GM10248 (cell line): ENCODE data around the gene PACS1.
"Not testable (repeated sequence)": the region's sequence is repeated elsewhere in the genome, so short reads cannot be mapped to it uniquely, and the experiment has no call there.

Source experiments
- CTCF ChIA-PET: fragments of 300-600 bp; sonication (Branson Sonifier 250); formaldehyde crosslinking; extraction: SDS; loops from one replicate; lab custom pipeline; 2021; ENCODE audit warnings: antibody characterized with exemption; lab: Yijun Ruan, JAX
- POLR2A ChIA-PET: fragments of 350-650 bp; sonication (Branson Sonifier 250); formaldehyde crosslinking; extraction: SDS; loops from one replicate; lab custom pipeline; 2020; ENCODE audit warnings: antibody characterized with exemption; lab: Yijun Ruan, JAX
- DNase-seq: peaks from one replicate; pipeline ENCODE4 v3.0.0; 2012; ENCODE audit errors: extremely low spot score
- TF ChIP-seq, protein P1 (sequence below): IDR thresholded peaks from 2 replicates; pipeline ENCODE4 v1.5.1; 2012; ENCODE audit warnings: mild to moderate bottlenecking, low read depth; ENCODE audit errors: extremely low read depth, missing control alignments, control extremely low read depth

PACS1 gene

DNA sequence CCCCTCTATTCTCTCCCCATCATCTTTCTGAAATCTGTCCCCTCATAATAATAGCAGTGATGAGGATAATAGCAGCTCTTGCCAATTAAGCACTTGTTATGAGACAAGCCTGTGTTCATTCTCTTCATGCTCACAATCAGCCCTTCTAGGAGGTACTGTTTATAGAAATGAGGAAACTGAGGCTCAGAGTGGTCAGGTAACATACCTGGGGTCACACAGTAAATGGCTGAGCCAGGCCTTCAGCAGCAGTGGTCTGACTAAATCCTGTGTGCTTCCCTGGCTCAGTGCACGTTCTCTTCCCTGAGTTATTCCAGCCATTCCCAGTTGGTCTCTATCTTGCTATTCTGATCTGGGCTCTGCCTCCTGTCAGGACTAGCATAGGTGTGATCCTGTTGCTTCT, 204.1 kb downstream of the PACS1 start:
- POLR2A ChIA-PET: no interaction called here
- DNase-seq: no peak
- TF ChIP-seq, protein P1, sequence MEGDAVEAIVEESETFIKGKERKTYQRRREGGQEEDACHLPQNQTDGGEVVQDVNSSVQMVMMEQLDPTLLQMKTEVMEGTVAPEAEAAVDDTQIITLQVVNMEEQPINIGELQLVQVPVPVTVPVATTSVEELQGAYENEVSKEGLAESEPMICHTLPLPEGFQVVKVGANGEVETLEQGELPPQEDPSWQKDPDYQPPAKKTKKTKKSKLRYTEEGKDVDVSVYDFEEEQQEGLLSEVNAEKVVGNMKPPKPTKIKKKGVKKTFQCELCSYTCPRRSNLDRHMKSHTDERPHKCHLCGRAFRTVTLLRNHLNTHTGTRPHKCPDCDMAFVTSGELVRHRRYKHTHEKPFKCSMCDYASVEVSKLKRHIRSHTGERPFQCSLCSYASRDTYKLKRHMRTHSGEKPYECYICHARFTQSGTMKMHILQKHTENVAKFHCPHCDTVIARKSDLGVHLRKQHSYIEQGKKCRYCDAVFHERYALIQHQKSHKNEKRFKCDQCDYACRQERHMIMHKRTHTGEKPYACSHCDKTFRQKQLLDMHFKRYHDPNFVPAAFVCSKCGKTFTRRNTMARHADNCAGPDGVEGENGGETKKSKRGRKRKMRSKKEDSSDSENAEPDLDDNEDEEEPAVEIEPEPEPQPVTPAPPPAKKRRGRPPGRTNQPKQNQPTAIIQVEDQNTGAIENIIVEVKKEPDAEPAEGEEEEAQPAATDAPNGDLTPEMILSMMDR: no peak
- CTCF ChIA-PET: interaction anchor here (0.9 kb wide), 1 partner anchor 16 kb away, joined by 4 read pairs; no protein-coding TSS in a partner anchor

DNA sequence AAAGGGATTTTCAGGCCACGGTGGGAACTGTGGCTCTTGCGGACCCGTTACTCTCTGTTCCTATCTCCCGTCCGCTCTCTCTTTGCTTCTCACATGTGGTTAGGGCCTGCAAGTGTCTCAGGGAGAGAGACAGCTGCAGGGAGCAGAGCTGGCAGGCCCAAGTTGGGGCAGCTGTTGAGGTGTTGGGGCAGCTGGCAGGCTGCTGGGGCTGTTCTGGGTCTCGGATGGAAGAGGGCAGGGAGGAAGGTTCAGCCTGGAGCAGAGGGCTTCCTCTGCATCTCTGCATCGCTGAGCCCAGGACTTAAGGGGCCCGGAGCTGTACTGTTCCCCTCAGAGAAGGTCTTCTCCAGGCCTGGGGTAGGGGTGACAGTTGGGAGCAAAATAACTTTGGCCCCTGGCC, 205.3 kb downstream of the PACS1 start:
- POLR2A ChIA-PET: no interaction called here

DNA sequence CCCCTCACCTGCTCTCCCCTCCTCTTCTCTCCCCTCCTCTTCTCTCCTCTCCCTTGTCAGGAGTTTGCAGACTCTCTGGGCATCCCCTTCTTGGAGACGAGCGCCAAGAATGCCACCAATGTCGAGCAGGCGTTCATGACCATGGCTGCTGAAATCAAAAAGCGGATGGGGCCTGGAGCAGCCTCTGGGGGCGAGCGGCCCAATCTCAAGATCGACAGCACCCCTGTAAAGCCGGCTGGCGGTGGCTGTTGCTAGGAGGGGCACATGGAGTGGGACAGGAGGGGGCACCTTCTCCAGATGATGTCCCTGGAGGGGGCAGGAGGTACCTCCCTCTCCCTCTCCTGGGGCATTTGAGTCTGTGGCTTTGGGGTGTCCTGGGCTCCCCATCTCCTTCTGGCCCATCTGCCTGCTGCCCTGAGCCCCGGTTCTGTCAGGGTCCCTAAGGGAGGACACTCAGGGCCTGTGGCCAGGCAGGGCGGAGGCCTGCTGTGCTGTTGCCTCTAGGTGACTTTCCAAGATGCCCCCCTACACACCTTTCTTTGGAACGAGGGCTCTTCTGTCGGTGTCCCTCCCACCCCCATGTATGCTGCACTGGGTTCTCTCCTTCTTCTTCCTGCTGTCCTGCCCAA, 206.0 kb downstream of the PACS1 start:
- CTCF ChIA-PET: no interaction called here
- POLR2A ChIA-PET: no interaction called here
- DNase-seq: no peak
- TF ChIP-seq, protein P1: no peak

More for the DNA sequence above, 205.3 kb downstream of the PACS1 start:
- CTCF ChIA-PET: no interaction called here
- no peak for DNase-seq
- TF ChIP-seq, protein P1: no peak

DNA sequence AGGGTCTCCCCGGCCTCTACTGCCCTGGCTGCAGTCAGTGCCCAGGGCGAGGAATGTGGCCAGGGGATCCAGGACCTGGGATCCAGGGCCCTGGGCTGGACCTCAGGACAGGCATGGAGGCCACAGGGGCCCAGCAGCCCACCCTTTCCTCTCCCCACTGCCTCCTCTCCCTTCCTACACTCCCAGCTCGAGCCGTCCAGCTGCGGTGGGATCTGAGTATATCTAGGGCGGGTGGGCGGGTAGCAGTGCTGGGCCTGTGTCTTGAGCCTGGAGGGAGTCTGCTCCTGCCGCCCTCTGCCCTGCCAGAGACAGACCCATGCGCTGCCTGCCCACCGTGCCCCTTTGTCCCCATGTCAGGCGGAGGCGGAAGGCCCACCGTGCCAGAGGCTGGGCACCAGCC, 206.5 kb downstream of the PACS1 start:
- POLR2A ChIA-PET: not testable (repeated sequence)

DNA sequence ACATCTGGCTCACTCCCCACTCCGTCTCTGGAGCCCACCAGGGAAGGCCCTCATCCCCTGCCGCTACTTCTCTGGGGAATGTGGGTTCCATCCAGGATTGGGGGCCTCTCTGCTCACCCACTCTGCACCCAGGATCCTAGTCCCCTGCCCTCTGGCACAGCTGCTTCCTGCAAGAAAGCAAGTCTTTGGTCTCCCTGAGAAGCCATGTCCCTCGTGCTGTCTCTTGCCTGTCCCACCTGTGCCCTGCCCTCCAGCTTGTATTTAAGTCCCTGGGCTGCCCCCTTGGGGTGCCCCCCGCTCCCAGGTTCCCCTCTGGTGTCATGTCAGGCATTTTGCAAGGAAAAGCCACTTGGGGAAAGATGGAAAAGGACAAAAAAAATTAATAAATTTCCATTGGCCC, 207.0 kb downstream of the PACS1 start:
- CTCF ChIA-PET: interaction anchor here (1.0 kb wide), 1 partner anchor 8 kb away, joined by 3 read pairs; no protein-coding TSS in a partner anchor

More for the DNA sequence above, 206.5 kb downstream of the PACS1 start:
- CTCF ChIA-PET: interaction anchor here (1.0 kb wide), 1 partner anchor 8 kb away, joined by 3 read pairs; no protein-coding TSS in a partner anchor
- not testable (repeated sequence) for DNase-seq

DNA sequence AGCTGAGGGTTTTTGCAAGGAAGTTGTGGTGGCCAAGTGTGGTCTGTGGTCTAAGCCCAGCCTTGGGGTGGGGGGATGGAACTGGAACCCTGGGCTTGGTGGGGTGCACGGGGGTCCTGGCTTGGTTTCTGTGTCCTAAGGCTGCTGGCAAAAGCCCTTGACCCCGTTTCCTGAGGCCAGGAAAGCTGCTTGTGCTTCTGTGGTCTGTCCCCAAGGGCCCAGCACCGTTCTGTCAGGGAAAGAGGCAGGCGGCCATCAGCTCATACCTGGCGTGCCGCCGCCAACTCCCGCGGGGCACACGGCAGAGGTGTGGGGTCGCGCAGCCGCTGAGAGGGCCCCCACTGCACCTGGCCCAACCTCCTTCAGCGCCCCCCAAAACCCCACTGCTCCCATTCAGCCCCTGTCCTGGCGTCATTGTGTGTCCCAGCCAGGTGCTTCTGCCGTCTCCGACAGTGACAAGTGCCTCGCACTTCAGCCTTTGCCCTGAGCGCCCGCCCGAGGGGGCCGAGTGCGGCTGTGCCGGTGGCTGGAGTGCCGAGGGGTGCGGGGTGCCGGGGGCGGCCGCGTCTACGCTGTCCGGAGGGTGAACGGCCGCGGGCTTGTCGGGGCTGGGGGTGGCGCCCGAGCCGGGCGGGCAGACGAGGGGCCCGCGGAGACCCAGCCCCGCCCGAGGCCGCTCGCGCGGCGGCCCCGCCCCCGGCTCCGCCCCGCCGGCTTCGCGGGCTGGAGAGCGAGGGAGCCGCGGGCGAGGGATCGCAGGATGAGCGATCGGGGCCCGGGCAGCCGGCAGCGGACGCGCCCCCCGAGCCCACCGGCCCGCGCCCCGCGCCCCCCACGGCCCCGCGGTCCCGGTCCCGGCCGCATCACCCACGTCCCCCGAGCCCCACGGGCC, 207.6 kb downstream of the PACS1 start, which contains the start of gene CNIH2:
Gene CNIH2 (plus strand): TSS at position 705 of the 892 bp plus-strand sequence. CDS start 282 bp downstream, outside the sequence.
- CTCF ChIA-PET: interaction anchor here (1.0 kb wide), 1 partner anchor 9 kb away, joined by 3 read pairs; no protein-coding TSS in a partner anchor
- TF ChIP-seq, protein P1: no peak
- DNase-seq: peak; percentile 65
- POLR2A ChIA-PET: interaction anchor here (0.9 kb wide), 1 partner anchor 11 kb away, joined by 3 read pairs; the partner anchor contains the start of gene YIF1A

More for the DNA sequence above, 207.0 kb downstream of the PACS1 start:
- POLR2A ChIA-PET: interaction anchor here (0.9 kb wide), 1 partner anchor 12 kb away, joined by 3 read pairs; the partner anchor contains the start of gene YIF1A
- not testable (repeated sequence) for DNase-seq

DNA sequence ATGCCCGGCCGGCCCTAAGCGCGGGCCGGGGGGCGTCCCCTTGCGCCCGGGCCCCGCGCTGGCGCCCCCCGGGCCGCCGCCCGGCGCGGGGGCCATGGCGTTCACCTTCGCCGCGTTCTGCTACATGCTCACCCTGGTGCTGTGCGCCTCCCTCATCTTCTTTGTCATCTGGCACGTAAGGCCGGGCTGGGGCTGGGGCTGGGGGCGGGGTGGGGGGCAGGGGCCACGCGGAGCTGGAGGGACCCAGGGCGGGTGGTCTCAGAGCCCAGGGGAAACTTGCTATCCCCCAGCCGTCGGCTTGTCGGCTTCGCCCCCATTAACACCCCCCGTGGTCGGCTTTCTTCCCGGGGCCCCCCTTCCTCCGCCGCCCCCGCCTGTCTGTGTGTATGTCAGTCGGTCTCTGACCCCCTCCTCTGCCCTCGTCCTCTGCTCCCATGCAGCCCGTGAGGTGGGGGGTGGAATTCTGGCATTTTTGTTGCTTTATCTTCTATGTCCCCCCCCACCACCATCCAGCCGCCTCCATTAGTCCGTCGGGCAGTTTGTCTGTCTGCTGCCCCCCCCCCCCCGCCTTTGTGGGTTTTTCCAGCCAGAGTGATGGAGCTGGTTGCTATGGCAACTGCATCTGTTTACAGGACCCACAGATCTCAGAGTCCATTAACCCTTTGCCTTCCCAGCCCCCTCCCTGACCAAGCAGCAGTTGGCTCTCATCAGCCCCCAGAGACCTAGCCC, 208.5 kb downstream of the PACS1 start:
- no peak for DNase-seq
- POLR2A ChIA-PET: interaction anchor here (2.8 kb wide), 1 partner anchor 11 kb away, joined by 10 read pairs; the partner anchor contains the start of gene YIF1A
- TF ChIP-seq, protein P1: no peak
- CTCF ChIA-PET: no interaction called here
